NOMO-1 treated with dmso at 0.1 percent for 144 hours (cell line): Measurements from ENCODE around the gene RPH3AL.
"Not testable (repeated sequence)": the region's sequence is repeated elsewhere in the genome, so short reads cannot be mapped to it uniquely, and the experiment has no call there.

Experiments
- DNase-seq: peaks from one replicate; lab custom pipeline; 2025; ENCODE audit not compliant: unreplicated experiment; lab: John Stamatoyannopoulos, UW

Gene RPH3AL

GRCh38 chr17:228951-229708 lies 123.5 kb downstream of the RPH3AL start:
- no peak for DNase-seq

DNA sequence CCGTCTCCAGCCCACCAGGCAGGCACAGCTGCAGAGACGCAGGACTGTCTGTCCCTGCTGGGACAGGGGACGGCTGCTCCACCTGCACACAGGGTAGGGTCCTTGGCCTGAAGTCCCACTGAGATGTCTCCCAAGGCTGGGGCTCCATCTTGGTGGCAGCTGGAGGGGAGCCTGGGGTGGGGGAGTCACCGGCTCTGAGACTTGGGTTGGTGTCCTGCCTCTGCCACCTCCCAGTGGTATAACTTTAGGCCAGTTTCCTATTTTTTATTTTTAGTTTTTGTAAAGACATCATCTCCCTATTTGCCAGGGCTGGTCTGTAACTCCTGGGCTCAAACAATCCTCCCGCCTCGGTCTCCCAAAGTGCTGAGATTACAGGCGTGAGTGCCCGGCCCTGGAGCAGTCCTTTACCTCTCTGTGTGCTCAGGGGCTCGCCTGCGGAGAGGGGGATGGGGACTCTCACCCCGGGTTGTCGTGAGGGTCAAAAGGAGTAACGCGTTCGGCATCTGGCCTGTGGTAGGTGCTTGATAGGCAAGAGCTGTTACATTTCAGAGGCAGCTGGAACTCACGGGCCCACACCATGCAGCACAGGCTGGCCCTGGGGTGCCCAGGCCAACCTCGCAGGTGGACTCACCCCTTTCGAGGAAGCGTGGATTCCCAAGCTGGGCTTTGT lies 124.5 kb downstream of the RPH3AL start:
- DNase-seq, result no peak

- DNase-seq, result no peak
Observed at GRCh38 chr17:227078-227945, 125.3 kb downstream of the RPH3AL start.

- DNase-seq, result no peak
Observed at GRCh38 chr17:226108-227077, 126.2 kb downstream of the RPH3AL start.

DNA sequence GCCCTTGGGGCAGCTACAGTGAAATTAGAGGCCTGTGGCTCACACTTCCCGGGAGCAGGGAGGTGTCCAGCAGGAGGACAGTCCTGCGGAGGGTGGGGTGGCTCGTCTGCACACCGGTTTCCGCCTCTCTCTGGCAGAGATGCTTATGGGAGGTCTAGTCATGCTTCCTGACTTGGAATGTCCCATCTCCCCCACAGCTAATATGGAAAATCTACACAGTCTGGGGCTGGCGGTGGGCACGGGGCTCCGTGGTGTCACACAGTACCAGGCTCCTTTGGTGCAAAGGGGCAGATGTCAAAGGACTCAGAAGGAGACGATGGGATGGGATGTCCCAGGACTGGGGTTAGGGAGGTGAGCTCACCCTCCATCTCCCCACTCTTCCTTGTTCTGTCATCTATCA lies 127.1 kb downstream of the RPH3AL start:
- no peak for DNase-seq

- not testable (repeated sequence) for DNase-seq
Observed at GRCh38 chr17:224576-224975, 128.0 kb downstream of the RPH3AL start.

DNA sequence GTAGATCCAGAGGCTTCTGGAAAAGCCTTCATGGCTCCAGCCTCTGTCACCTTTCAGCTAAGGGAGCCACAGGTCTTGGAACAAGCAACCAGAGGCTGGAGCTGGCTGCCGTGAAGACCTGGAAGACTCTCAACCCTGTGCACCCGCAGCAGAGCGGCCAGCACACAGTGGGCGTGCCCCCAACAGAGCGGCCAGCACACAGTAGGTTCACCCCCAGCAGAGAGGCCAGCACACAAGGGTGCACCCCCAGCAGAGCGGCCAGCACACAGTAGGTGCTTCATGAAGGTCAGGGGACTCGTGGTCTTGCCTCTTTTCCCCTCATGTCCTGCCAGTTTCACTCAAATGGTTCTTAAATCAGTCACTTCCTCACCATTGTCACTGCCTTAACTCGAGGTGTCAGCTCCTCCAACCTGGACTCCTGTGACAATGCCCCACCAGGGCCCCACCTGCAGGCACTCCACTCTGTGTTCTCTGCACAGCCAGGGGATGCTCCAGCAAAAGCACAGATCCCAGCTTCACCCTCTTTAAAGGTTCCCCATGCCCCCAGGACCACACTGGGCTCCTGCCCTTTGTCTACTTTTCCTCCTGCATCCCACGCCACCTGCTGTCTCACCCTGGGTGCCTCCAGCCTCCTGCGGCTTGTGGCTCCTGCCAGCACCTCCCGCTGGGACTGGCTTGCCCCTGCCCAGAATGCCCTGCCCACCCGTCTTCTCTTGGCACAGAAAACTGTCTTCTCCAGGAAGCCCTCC lies 128.7 kb downstream of the RPH3AL start:
- DNase-seq, result no peak

DNA sequence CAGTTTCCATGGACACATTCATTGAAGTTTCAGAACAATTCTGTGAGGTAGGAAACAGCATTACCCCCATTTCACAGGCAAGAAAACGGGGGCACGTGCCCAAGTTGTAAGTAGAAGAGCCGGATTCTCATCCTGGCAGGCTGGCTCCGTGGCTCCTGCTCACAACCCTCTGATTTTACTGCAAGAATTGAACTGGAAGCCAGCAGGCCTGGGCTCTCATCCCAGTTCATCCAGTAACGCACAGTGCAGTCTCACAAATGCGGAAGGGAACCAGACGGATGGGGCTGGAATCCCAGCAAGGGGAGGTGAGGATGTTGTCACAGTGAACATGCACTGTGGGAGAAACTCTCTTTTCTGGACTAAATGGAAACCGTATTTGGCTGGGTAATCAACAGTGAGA lies 130.4 kb downstream of the RPH3AL start:
- DNase-seq, result no peak

DNA sequence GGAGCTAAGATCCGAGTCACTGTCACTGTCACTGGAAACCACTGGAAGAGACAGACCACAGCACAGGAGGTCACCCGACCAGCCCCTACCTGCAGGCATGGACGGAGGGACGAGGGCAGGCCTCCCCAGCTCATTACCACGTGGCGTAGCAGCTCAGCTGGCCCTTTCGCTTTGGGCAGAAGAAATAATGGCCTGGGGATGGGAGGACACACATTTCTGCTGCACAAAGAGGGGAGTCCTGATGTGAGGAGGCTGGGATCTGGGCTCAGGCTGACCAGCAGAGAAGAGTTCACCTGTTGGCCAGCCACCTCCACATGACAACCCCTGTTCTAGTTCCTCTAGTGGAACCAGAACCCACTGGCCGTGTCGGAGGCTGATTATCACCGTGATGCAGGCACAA lies 132.9 kb downstream of the RPH3AL start:
- no peak for DNase-seq

- DNase-seq, result no peak
Observed at GRCh38 chr17:218432-219110, 134.0 kb downstream of the RPH3AL start.

GRCh38 chr17:216625-217024 lies 136.0 kb downstream of the RPH3AL start:
- no peak for DNase-seq

- not testable (repeated sequence) for DNase-seq
Observed at GRCh38 chr17:215563-216478, 136.8 kb downstream of the RPH3AL start.

- DNase-seq, result no peak
Observed at GRCh38 chr17:214881-215331, 137.7 kb downstream of the RPH3AL start.

DNA sequence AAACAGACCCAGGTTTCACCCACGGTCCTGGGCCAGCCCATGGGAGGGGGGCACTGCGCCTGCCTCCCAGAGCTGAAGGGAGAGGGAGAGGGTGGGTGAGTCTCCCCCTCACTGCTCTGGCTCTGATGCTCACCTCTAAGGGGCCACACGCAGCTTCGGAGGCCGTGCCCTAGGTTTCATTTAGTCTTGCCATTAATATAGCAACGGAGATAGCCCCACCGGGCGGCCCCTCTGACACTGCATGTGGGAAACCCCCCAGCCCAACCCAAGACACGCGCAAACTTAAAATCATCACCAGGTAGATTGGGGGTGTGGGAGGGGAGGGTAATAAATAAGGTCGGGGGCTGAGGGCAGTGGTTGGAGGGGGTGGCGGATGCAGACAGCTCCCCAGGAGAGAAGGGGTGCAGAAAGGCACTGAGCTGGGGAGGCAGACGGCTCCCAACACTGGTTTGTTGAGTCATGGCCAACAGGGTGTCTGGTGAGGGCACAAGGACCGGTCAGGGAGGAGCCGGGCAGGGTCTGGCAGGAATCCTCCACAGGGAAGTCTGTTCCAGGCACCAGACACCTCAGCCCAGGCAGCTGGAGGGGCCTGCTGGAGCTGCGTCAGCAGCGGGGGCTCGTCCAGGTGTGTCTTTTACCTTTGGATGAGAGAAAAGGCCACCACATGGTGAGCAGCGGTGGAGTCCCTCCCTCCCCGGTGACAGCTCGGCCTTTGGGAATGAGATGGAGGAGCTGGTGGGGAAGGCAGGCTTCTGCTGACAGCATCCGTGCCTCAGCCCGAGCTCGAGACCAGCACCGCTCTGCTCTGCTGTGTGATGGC lies 139.1 kb downstream of the RPH3AL start:
- no peak for DNase-seq

GRCh38 chr17:210402-210801 lies 142.2 kb downstream of the RPH3AL start:
- DNase-seq, result no peak

DNA sequence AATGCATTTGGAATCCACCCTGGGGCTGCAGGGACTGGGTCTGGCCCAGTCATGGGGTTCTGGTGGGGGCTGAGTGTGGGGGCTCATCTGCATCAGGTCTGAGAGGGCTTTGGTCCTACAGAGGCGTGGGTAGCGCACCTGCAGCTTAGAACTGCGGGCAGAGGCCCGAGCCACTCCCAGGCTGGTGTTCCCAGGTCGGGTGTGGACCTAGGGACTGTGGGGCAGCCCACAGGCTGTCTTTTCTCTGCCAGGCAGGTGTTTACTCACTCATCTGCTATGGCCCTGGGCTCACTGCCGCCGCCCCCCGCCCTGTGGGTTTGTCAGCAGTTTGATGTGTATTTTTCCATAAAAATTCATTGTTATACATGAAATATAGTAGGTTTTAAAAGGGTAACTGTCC lies 144.2 kb downstream of the RPH3AL start:
- DNase-seq, result no peak

DNA sequence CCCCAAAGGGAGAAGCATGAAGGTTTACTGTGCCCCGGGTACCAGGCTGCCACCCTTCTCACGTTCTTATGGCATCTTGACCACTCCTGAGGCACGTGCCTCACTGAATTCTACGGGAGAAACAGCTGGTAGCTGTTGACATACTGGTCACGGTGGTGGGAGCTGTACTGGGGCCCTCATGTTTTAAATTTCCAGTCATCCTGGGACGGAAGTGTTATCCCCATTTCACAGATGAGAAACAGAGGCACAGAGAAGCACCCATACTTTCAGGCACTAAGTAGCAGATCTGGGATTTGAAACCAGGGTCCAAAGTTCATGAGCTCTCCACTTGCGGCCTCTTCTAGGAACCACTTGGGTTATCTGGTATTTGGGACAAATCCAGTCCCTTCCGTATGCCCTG lies 144.8 kb downstream of the RPH3AL start:
- no peak for DNase-seq
